OCI-LY7 (cell line): ENCODE data around the gene NBEAL2.
"Not testable (repeated sequence)": the region's sequence is repeated elsewhere in the genome, so short reads cannot be mapped to it uniquely, and the experiment has no call there.

Experiments used
- CTCF ChIP-seq: fragments of 200-600 bp; sonication (generic); conservative IDR thresholded peaks from 2 replicates; pipeline ENCODE4 v1.5.1; 2014; ENCODE audit warnings: mild to moderate bottlenecking, antibody characterized with exemption, low read length, moderate library complexity, mixed read lengths
- EZH2phosphoT487 ChIP-seq: fragments of 200-600 bp; sonication (generic); IDR thresholded peaks from 2 replicates; pipeline ENCODE4 v1.6.1; 2018; ENCODE audit warnings: low read depth, borderline replicate concordance, mild to moderate bottlenecking, mixed run types, antibody characterized with exemption, low read length, moderate library complexity, mixed read lengths

GRCh38 chr3:47031041-47031440 is 51.6 kb downstream of the NBEAL2 start:
- TF ChIP-seq CTCF, EZH2phosphoT487: not testable (repeated sequence)
